CD4-positive, alpha-beta T cell (primary cell): ENCODE results near the gene FAM83F. TPM values are rescaled to one million over a fixed set of nuclear protein-coding genes. Genes with fewer than 3 reads are reported as not detected.

Source experiments
- ATAC-seq: fragments of 200-7000 bp; cut with Tn5 transposase; one replicate; pipeline ENCODE4 v1.10.0; 2022; ENCODE audit warnings: mild to moderate bottlenecking; ENCODE audit not compliant: poor library complexity
- CTCF ChIA-PET: fragments of 350-600 bp; sonication (Branson Sonifier 250); formaldehyde crosslinking; loops from one replicate; lab custom pipeline; 2021; ENCODE audit warnings: antibody characterized with exemption, inconsistent platforms; lab: Charles Lee
- POLR2A ChIA-PET: fragments of 350-600 bp; sonication (Branson Sonifier 250); formaldehyde crosslinking; loops from one replicate; lab custom pipeline; 2021; ENCODE audit warnings: antibody characterized with exemption, inconsistent platforms; lab: Charles Lee
- DNase-seq, 14 experiments: peaks; one replicate each; pipeline ENCODE4 v3.0.0-alpha.2; 2013 to 2020; ENCODE audit warnings: mixed read lengths in 2 of 14
- H3K27ac ChIP-seq, 2 donors: one replicate each; pipeline versions ENCODE4 v1.5.1 to v1.7.0; 2013; ENCODE audit warnings: low read length in 2 of 2, low read depth in 1 of 2, mild to moderate bottlenecking in 1 of 2
- H3K27me3 ChIP-seq, 2 experiments: 1 replicate in 1 of 2; 2 replicates in 1 of 2; pipeline versions ENCODE4 v1.6.1 to v1.7.0; 2013; ENCODE audit warnings: low read length in 2 of 2, control low read depth in 1 of 2, mild to moderate bottlenecking in 1 of 2, moderate library complexity in 1 of 2; ENCODE audit not compliant: insufficient read depth in 2 of 2, control insufficient read depth in 1 of 2
- H3K36me3 ChIP-seq: one replicate; pipeline ENCODE4 v1.6.1; 2013; ENCODE audit warnings: low read length, control low read depth; ENCODE audit not compliant: insufficient read depth
- H3K4me1 ChIP-seq: one replicate; pipeline ENCODE4 v1.6.1; 2013; ENCODE audit warnings: low read length, control low read depth; ENCODE audit not compliant: insufficient read depth
- H3K4me3 ChIP-seq: one replicate; pipeline ENCODE4 v1.5.1; 2013; ENCODE audit warnings: mild to moderate bottlenecking, low read length, moderate library complexity
- H3K9me3 ChIP-seq, 2 experiments: 1 replicate in 1 of 2; 2 replicates in 1 of 2; pipeline versions ENCODE4 v1.6.1 to v1.7.0; 2013; ENCODE audit warnings: low read length in 2 of 2, mild to moderate bottlenecking in 2 of 2, control low read depth in 1 of 2, moderate library complexity in 1 of 2; ENCODE audit not compliant: control insufficient read depth in 1 of 2, insufficient read depth in 1 of 2
- H3K27ac Mint-ChIP-seq: one replicate; pipeline ENCODE4 v1.8.0; 2020; ENCODE audit warnings: mixed read lengths
- H3K27me3 Mint-ChIP-seq: one replicate; pipeline ENCODE4 v1.8.0; 2021; ENCODE audit warnings: mixed read lengths
- H3K36me3 Mint-ChIP-seq: one replicate; pipeline ENCODE4 v1.8.0; 2021; ENCODE audit warnings: low read depth, mixed read lengths
- H3K4me1 Mint-ChIP-seq: one replicate; pipeline ENCODE4 v1.8.0; 2021; ENCODE audit warnings: low read depth, mixed read lengths
- H3K4me3 Mint-ChIP-seq: one replicate; pipeline ENCODE4 v1.8.0; 2020; ENCODE audit warnings: mild to moderate bottlenecking, mixed read lengths
- H3K9me3 Mint-ChIP-seq: one replicate; pipeline ENCODE4 v1.8.0; 2020; ENCODE audit warnings: mixed read lengths
- CTCF ChIP-seq: fragments of 200-600 bp; IDR thresholded peaks from one replicate; pipeline ENCODE4 v1.8.0; 2022; ENCODE audit warnings: antibody characterized with exemption, mild to moderate bottlenecking
- intact Hi-C, 2 experiments: fragments of 100-400 bp; cut with DNase I in 1 of 2; cut with micrococcal nuclease in 1 of 2; formaldehyde crosslinking; loops; one replicate each; pipeline versions ENCODE4 v1.15.1 to v1.9.0; 2023 to 2025; cut with DNase I, micrococcal nuclease
- total RNA-seq, 174 experiments: library from RNA in 2 of 174; stranded (reverse) in 2 of 174; gene quantifications; one replicate each; pipeline ENCODE4 v1.2.3 and lab custom pipeline; 2021 to 2026

FAM83F gene
- total RNA-seq, 2 experiments from 2014 or later, result 5.2 to 6.8 TPM

- H3K9me3 Mint-ChIP-seq, result no peaks in the 10 kb centered on the region
- Histone ChIP-seq H3K27ac (peak overlapping the region; percentile 75 to 76), H3K4me3 (peak overlapping the region; percentile 84), H3K27me3 (no peaks in the 10 kb centered on the region), H3K9me3 (no peaks in the 10 kb centered on the region), H3K4me1 (peaks cover 59% of the 10 kb centered on the region), H3K36me3 (no peaks in the 10 kb centered on the region)
- peak overlapping the region; percentile 86 for H3K4me3 Mint-ChIP-seq
- DNase-seq (peak in 2 of 14 experiments; percentile 25 to 45), ATAC-seq (no peak)
- peaks cover 60% of the 10 kb centered on the region for H3K4me1 Mint-ChIP-seq
- ChIA-PET CTCF (interaction anchor here (0.7 to 1.3 kb wide), 2 partner anchors 234 to 302 kb away, joined by 3 to 6 read pairs; no protein-coding TSS in a partner anchor), POLR2A (interaction anchor here (0.9 to 4.7 kb wide), 6 partner anchors 9 to 513 kb away, joined by 4 to 85 read pairs (median 32); partner anchors contain the start of genes FAM83F, RPS19BP1 and TNRC6B)
- intact Hi-C loops, result loop anchor here in 1 of 2 experiments (10.0 kb wide), 2 partner anchors 641 to 891 kb away; partner anchors contain the start of gene CBX7
- H3K36me3 Mint-ChIP-seq, result peaks cover 20% of the 10 kb centered on the region
- peak overlapping the region; percentile 80 for H3K27ac Mint-ChIP-seq
- no peak for TF ChIP-seq CTCF
- H3K27me3 Mint-ChIP-seq, result no peaks in the 10 kb centered on the region
Measured at GRCh38 chr22:40046126-40046525, 51.4 kb downstream of the FAM83F start.

GRCh38 chr22:40050258-40050657 lies 55.5 kb downstream of the FAM83F start:
- Histone ChIP-seq H3K9me3 (no peaks in the 10 kb centered on the region), H3K27me3 (no peaks in the 10 kb centered on the region), H3K4me3 (no peak overlapping the region), H3K4me1 (peaks cover 78% of the 10 kb centered on the region), H3K36me3 (no peaks in the 10 kb centered on the region), H3K27ac (no peak overlapping the region)
- H3K27ac Mint-ChIP-seq, result peak overlapping the region; percentile 68
- POLR2A ChIA-PET, result no interaction called here
- CTCF ChIA-PET, result interaction anchor here (0.7 kb wide), 1 partner anchor 367 kb away, joined by 3 read pairs; no protein-coding TSS in a partner anchor
- intact Hi-C loops, result no loop called here
- peaks cover 78% of the 10 kb centered on the region for H3K4me1 Mint-ChIP-seq
- H3K36me3 Mint-ChIP-seq, result peaks cover 15% of the 10 kb centered on the region
- TF ChIP-seq CTCF, result no peak
- H3K4me3 Mint-ChIP-seq, result peak overlapping the region; percentile 62
- H3K27me3 Mint-ChIP-seq, result no peaks in the 10 kb centered on the region
- peak in 1 of 14 experiments; percentile 24 for DNase-seq
- ATAC-seq, result no peak
- H3K9me3 Mint-ChIP-seq, result no peaks in the 10 kb centered on the region

GRCh38 chr22:40051322-40051721 lies 56.6 kb downstream of the FAM83F start:
- intact Hi-C loops, result no loop called here
- no peaks in the 10 kb centered on the region for H3K9me3 ChIP-seq
- H3K27ac ChIP-seq, result peak overlapping the region in 1 of 2 donors; percentile 4
- no peak for ATAC-seq
- H3K27me3 ChIP-seq, result no peaks in the 10 kb centered on the region
- no peaks in the 10 kb centered on the region for H3K36me3 ChIP-seq
- no peak for TF ChIP-seq CTCF
- Mint-ChIP-seq H3K4me3 (peak overlapping the region; percentile 69), H3K36me3 (peaks cover 18% of the 10 kb centered on the region), H3K4me1 (peaks cover 81% of the 10 kb centered on the region), H3K27me3 (no peaks in the 10 kb centered on the region), H3K27ac (peak overlapping the region; percentile 48), H3K9me3 (no peaks in the 10 kb centered on the region)
- peak in 1 of 14 experiments; percentile 22 for DNase-seq
- CTCF ChIA-PET, result no interaction called here
- H3K4me3 ChIP-seq, result no peak overlapping the region
- peaks cover 80% of the 10 kb centered on the region for H3K4me1 ChIP-seq
- POLR2A ChIA-PET, result interaction anchor here (0.7 to 1.3 kb wide), 4 partner anchors 43 to 304 kb away, joined by 3 read pairs; no protein-coding TSS in a partner anchor
